Left ventricle myocardium inferior (tissue), 1 donor: Measurements from ENCODE around the gene EPO. TPM values are rescaled to one million over a fixed set of nuclear protein-coding genes. Genes with fewer than 3 reads are reported as not detected.
"Not testable (repeated sequence)": the region's sequence is repeated elsewhere in the genome, so short reads cannot be mapped to it uniquely, and the experiment has no call there.

Source experiments
- DNase-seq: peaks from one replicate; pipeline ENCODE4 v3.0.0-alpha.2; 2020
- H3K27ac ChIP-seq: fragments of 200-600 bp; replicated peaks from 2 replicates; pipeline ENCODE4 v1.8.0; 2021
- H3K27me3 ChIP-seq: fragments of 200-600 bp; 2 replicates; pipeline ENCODE4 v1.8.0; 2021; ENCODE audit warnings: low read depth
- H3K36me3 ChIP-seq: fragments of 200-600 bp; 2 replicates; pipeline ENCODE4 v1.8.0; 2021
- H3K4me1 ChIP-seq: fragments of 200-600 bp; 2 replicates; pipeline ENCODE4 v1.8.0; 2021
- H3K4me3 ChIP-seq: fragments of 200-600 bp; 2 replicates; pipeline ENCODE4 v1.8.0; 2021; ENCODE audit warnings: mild to moderate bottlenecking, moderate library complexity
- H3K9me3 ChIP-seq: fragments of 200-600 bp; replicated peaks from 2 replicates; pipeline ENCODE4 v1.8.0; 2021
- intact Hi-C: fragments of 100-400 bp; cut with micrococcal nuclease; formaldehyde crosslinking; loops from one replicate; pipeline ENCODE4 v1.11.0; 2022
- total RNA-seq: library from RNA; stranded (reverse); fragmentation: NEBNext Ultra II Directional; extraction: Animal tissue kit (Norgen Biotek cat#: 25700); gene quantifications from one replicate; pipeline ENCODE4 v1.2.1, GENCODE V29; 2021
- TF ChIP-seq, protein P1 (sequence below): fragments of 200-600 bp; IDR thresholded peaks from 2 replicates; pipeline ENCODE4 v1.8.0; 2021; ENCODE audit warnings: antibody characterized with exemption, mild to moderate bottlenecking, borderline replicate concordance
- donor health status: DM: no; HTN: yes; CAD: no; lungs with severe emphysema.

EPO gene
- total RNA-seq, 1 donor from 2014 or later: not detected

DNA sequence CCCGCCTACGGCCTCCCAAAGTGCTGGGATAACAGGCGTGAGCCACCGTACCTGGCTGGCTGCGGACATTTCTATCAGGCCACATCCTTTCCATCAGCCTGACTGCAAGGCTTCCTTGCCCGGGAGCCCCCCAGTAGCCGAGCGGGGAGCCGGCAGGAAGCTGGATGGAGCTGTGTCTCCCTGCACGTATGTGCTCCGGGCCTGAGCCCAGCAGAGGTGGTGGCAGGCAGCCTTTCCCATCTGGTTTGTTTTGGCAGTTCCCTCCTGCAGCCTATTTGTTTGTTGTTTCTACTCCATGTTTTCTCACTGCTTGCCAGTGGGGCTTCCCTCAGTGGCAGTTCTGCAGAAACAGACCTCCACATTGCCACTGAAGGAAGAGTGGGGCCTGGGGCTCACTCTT, 8.9 kb upstream of the EPO start:
- DNase-seq: no peak
- intact Hi-C loops: no loop called here

GRCh38 chr7:100714725-100715124, 5.5 kb upstream of the EPO start:
- Histone ChIP-seq H3K27me3 (peaks cover 13% of the 10 kb centered on the region), H3K4me3 (no peak overlapping the region), H3K4me1 (no peaks in the 10 kb centered on the region), H3K27ac (no peak overlapping the region), H3K9me3 (peaks cover 6% of the 10 kb centered on the region), H3K36me3 (no peaks in the 10 kb centered on the region)
- TF ChIP-seq, protein P1, sequence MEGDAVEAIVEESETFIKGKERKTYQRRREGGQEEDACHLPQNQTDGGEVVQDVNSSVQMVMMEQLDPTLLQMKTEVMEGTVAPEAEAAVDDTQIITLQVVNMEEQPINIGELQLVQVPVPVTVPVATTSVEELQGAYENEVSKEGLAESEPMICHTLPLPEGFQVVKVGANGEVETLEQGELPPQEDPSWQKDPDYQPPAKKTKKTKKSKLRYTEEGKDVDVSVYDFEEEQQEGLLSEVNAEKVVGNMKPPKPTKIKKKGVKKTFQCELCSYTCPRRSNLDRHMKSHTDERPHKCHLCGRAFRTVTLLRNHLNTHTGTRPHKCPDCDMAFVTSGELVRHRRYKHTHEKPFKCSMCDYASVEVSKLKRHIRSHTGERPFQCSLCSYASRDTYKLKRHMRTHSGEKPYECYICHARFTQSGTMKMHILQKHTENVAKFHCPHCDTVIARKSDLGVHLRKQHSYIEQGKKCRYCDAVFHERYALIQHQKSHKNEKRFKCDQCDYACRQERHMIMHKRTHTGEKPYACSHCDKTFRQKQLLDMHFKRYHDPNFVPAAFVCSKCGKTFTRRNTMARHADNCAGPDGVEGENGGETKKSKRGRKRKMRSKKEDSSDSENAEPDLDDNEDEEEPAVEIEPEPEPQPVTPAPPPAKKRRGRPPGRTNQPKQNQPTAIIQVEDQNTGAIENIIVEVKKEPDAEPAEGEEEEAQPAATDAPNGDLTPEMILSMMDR: no peak
- intact Hi-C loops: no loop called here
- DNase-seq: no peak

More for the DNA sequence above, 8.9 kb upstream of the EPO start:
- H3K4me3 ChIP-seq: no peak overlapping the region
- no peaks in the 10 kb centered on the region for H3K9me3 ChIP-seq
- H3K27me3 ChIP-seq: no peaks in the 10 kb centered on the region
- TF ChIP-seq, protein P1: no peak
- peaks cover 15% of the 10 kb centered on the region for H3K4me1 ChIP-seq
- no peak overlapping the region for H3K27ac ChIP-seq
- peaks cover 12% of the 10 kb centered on the region for H3K36me3 ChIP-seq

- H3K4me3 ChIP-seq, DNase-seq, H3K9me3 ChIP-seq, intact Hi-C loops, H3K27ac ChIP-seq, H3K4me1 ChIP-seq, H3K36me3 ChIP-seq: not testable (repeated sequence)
- H3K27me3 ChIP-seq: peaks cover 36% of the 10 kb centered on the region
These were observed 3.2 kb upstream of the EPO start for GRCh38 chr7:100717073-100717472.

DNA sequence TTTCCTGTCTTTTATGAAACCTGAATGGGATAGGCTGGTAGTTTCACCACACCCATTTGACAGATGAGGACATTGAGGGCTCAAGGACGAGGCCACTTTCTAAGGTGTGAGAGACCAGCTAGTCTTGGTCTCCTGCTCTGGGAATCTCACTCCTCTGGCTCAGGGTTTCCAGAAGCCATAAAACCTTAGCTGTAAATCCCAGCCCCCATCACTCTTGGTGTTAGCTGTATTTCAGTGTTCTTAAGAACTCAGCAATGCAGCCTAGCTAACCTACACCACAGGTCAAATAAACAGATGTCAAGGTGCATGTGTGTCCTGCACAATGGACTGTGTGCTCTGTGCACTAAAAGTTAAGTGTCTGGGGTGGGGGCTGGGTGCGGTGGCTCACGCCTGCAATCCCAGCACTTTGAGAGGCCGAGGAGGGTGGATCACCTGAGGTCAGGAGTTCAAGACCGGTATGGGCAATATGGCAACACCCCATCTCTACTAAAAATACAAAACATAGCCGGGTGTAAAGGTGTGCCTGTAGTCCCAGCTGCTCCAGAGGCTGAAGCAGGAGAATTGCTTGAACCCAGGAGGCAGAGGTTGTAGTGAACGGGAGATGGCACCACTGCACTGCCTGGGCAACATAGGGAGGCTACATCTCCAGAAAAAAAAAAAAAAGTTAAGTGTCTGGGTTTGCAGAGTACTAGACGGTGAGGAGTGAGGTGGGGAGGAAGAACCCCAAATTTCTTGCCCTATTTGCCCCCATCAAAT, 567 bp upstream of the EPO start:
- Histone ChIP-seq H3K4me1 (peaks cover 8% of the 10 kb centered on the region), H3K36me3 (no peaks in the 10 kb centered on the region), H3K27ac (no peak overlapping the region), H3K27me3 (peaks cover 62% of the 10 kb centered on the region), H3K9me3 (peaks cover 6% of the 10 kb centered on the region), H3K4me3 (no peak overlapping the region)
- TF ChIP-seq, protein P1: no peak
- DNase-seq: no peak
- intact Hi-C loops: no loop called here

- Histone ChIP-seq H3K4me3 (peak overlapping the region; percentile 44), H3K27ac (no peak overlapping the region), H3K4me1 (peaks cover 8% of the 10 kb centered on the region), H3K36me3 (no peaks in the 10 kb centered on the region), H3K9me3 (peaks cover 6% of the 10 kb centered on the region), H3K27me3 (peaks cover 72% of the 10 kb centered on the region)
- intact Hi-C loops: no loop called here
- DNase-seq: no peak
- TF ChIP-seq, protein P1: no peak
These were observed 620 bp downstream of the EPO start for GRCh38 chr7:100720671-100721504.

- H3K36me3 ChIP-seq: no peaks in the 10 kb centered on the region
- no peak overlapping the region for H3K4me3 ChIP-seq
- DNase-seq: no peak
- TF ChIP-seq, protein P1: no peak
- H3K27me3 ChIP-seq: peaks cover 78% of the 10 kb centered on the region
- intact Hi-C loops: no loop called here
- peaks cover 8% of the 10 kb centered on the region for H3K4me1 ChIP-seq
- H3K27ac ChIP-seq: no peak overlapping the region
- H3K9me3 ChIP-seq: peaks cover 6% of the 10 kb centered on the region
These were observed 1.2 kb downstream of the EPO start for GRCh38 chr7:100721505-100721812.
